GM21825 (cell line): Measurements from ENCODE around the gene NEFH.

Source experiments
- ATAC-seq: cut with Tn5 transposase; IDR thresholded peaks from one replicate; pipeline ENCODE4 v1.9.1; 2021; ENCODE audit warnings: mild to moderate bottlenecking, moderate library complexity; ENCODE audit not compliant: unreplicated experiment

The NEFH gene

GRCh38 chr22:29459773-29460172 is 20.2 kb upstream of the NEFH start:
- ATAC-seq = no peak

- ATAC-seq = no peak
Observed at GRCh38 chr22:29461263-29461662, 18.8 kb upstream of the NEFH start.

- ATAC-seq = no peak
Observed at GRCh38 chr22:29463629-29464028, 16.4 kb upstream of the NEFH start.

GRCh38 chr22:29464581-29464980 is 15.4 kb upstream of the NEFH start:
- no peak for ATAC-seq

- no peak for ATAC-seq
Observed at GRCh38 chr22:29469755-29470154, 10.3 kb upstream of the NEFH start.

GRCh38 chr22:29470159-29470855 is 9.7 kb upstream of the NEFH start:
- no peak for ATAC-seq

- ATAC-seq = no peak
Observed at GRCh38 chr22:29473001-29473400, 7.0 kb upstream of the NEFH start.

GRCh38 chr22:29475550-29475949 is 4.5 kb upstream of the NEFH start:
- ATAC-seq = no peak

GRCh38 chr22:29476116-29476515 is 3.9 kb upstream of the NEFH start:
- ATAC-seq = no peak

GRCh38 chr22:29477723-29478318 is 2.2 kb upstream of the NEFH start:
- no peak for ATAC-seq

- ATAC-seq = no peak
Observed at GRCh38 chr22:29478326-29479276, 1.4 kb upstream of the NEFH start.

GRCh38 chr22:29480262-29480511 is 169 bp downstream of the NEFH start:
- no peak for ATAC-seq

- no peak for ATAC-seq
Observed at GRCh38 chr22:29480512-29481264, 670 bp downstream of the NEFH start.

GRCh38 chr22:29481265-29482000 is 1.4 kb downstream of the NEFH start:
- no peak for ATAC-seq

- ATAC-seq = no peak
Observed at GRCh38 chr22:29482253-29482652, 2.2 kb downstream of the NEFH start.

- no peak for ATAC-seq
Observed at GRCh38 chr22:29482726-29483125, 2.7 kb downstream of the NEFH start.

GRCh38 chr22:29483254-29483653 is 3.2 kb downstream of the NEFH start:
- no peak for ATAC-seq

- ATAC-seq = no peak
Observed at GRCh38 chr22:29484642-29485041, 4.6 kb downstream of the NEFH start.

GRCh38 chr22:29485448-29485847 is 5.4 kb downstream of the NEFH start:
- ATAC-seq = no peak

GRCh38 chr22:29487426-29487986 is 7.5 kb downstream of the NEFH start:
- ATAC-seq = no peak
